CD4-positive, alpha-beta T cell (primary cell): ENCODE data around the gene WDR45. TPM values are rescaled to one million over a fixed set of nuclear protein-coding genes. Genes with fewer than 3 reads are reported as not detected.

Experiments used
- ATAC-seq: fragments of 200-7000 bp; cut with Tn5 transposase; one replicate; pipeline ENCODE4 v1.10.0; 2022; ENCODE audit warnings: mild to moderate bottlenecking; ENCODE audit not compliant: poor library complexity
- CTCF ChIA-PET: fragments of 350-600 bp; sonication (Branson Sonifier 250); formaldehyde crosslinking; loops from one replicate; lab custom pipeline; 2021; ENCODE audit warnings: antibody characterized with exemption, inconsistent platforms; lab: Charles Lee
- POLR2A ChIA-PET: fragments of 350-600 bp; sonication (Branson Sonifier 250); formaldehyde crosslinking; loops from one replicate; lab custom pipeline; 2021; ENCODE audit warnings: antibody characterized with exemption, inconsistent platforms; lab: Charles Lee
- DNase-seq, 14 experiments: peaks; one replicate each; pipeline ENCODE4 v3.0.0-alpha.2; 2013 to 2020; ENCODE audit warnings: mixed read lengths in 2 of 14
- H3K27ac ChIP-seq, 2 donors: one replicate each; pipeline versions ENCODE4 v1.5.1 to v1.7.0; 2013; ENCODE audit warnings: low read length in 2 of 2, low read depth in 1 of 2, mild to moderate bottlenecking in 1 of 2
- H3K27me3 ChIP-seq, 2 experiments: 1 replicate in 1 of 2; 2 replicates in 1 of 2; pipeline versions ENCODE4 v1.6.1 to v1.7.0; 2013; ENCODE audit warnings: low read length in 2 of 2, control low read depth in 1 of 2, mild to moderate bottlenecking in 1 of 2, moderate library complexity in 1 of 2; ENCODE audit not compliant: insufficient read depth in 2 of 2, control insufficient read depth in 1 of 2
- H3K36me3 ChIP-seq: one replicate; pipeline ENCODE4 v1.6.1; 2013; ENCODE audit warnings: low read length, control low read depth; ENCODE audit not compliant: insufficient read depth
- H3K4me1 ChIP-seq: one replicate; pipeline ENCODE4 v1.6.1; 2013; ENCODE audit warnings: low read length, control low read depth; ENCODE audit not compliant: insufficient read depth
- H3K4me3 ChIP-seq: one replicate; pipeline ENCODE4 v1.5.1; 2013; ENCODE audit warnings: mild to moderate bottlenecking, low read length, moderate library complexity
- H3K9me3 ChIP-seq, 2 experiments: 1 replicate in 1 of 2; 2 replicates in 1 of 2; pipeline versions ENCODE4 v1.6.1 to v1.7.0; 2013; ENCODE audit warnings: low read length in 2 of 2, mild to moderate bottlenecking in 2 of 2, control low read depth in 1 of 2, moderate library complexity in 1 of 2; ENCODE audit not compliant: control insufficient read depth in 1 of 2, insufficient read depth in 1 of 2
- H3K27ac Mint-ChIP-seq: one replicate; pipeline ENCODE4 v1.8.0; 2020; ENCODE audit warnings: mixed read lengths
- H3K27me3 Mint-ChIP-seq: one replicate; pipeline ENCODE4 v1.8.0; 2021; ENCODE audit warnings: mixed read lengths
- H3K36me3 Mint-ChIP-seq: one replicate; pipeline ENCODE4 v1.8.0; 2021; ENCODE audit warnings: low read depth, mixed read lengths
- H3K4me1 Mint-ChIP-seq: one replicate; pipeline ENCODE4 v1.8.0; 2021; ENCODE audit warnings: low read depth, mixed read lengths
- H3K4me3 Mint-ChIP-seq: one replicate; pipeline ENCODE4 v1.8.0; 2020; ENCODE audit warnings: mild to moderate bottlenecking, mixed read lengths
- H3K9me3 Mint-ChIP-seq: one replicate; pipeline ENCODE4 v1.8.0; 2020; ENCODE audit warnings: mixed read lengths
- CTCF ChIP-seq: fragments of 200-600 bp; IDR thresholded peaks from one replicate; pipeline ENCODE4 v1.8.0; 2022; ENCODE audit warnings: antibody characterized with exemption, mild to moderate bottlenecking
- intact Hi-C, 2 experiments: fragments of 100-400 bp; cut with DNase I in 1 of 2; cut with micrococcal nuclease in 1 of 2; formaldehyde crosslinking; loops; one replicate each; pipeline versions ENCODE4 v1.15.1 to v1.9.0; 2023 to 2025; cut with DNase I, micrococcal nuclease
- total RNA-seq, 174 experiments: library from RNA in 2 of 174; stranded (reverse) in 2 of 174; gene quantifications; one replicate each; pipeline ENCODE4 v1.2.3 and lab custom pipeline; 2021 to 2026

WDR45 gene
- total RNA-seq, 2 experiments from 2014 or later: 74.8 to 78.7 TPM

- peak overlapping the region; percentile 15 for H3K4me3 Mint-ChIP-seq
- ChIA-PET CTCF (no interaction called here), POLR2A (no interaction called here)
- DNase-seq (no peak), ATAC-seq (no peak)
- Histone ChIP-seq H3K27ac (no peak overlapping the region), H3K4me3 (no peak overlapping the region), H3K9me3 (no peaks in the 10 kb centered on the region), H3K36me3 (peaks cover 13% of the 10 kb centered on the region), H3K4me1 (peaks cover 20% of the 10 kb centered on the region), H3K27me3 (no peaks in the 10 kb centered on the region)
- H3K4me1 Mint-ChIP-seq: peaks cover 15% of the 10 kb centered on the region
- TF ChIP-seq CTCF: no peak
- H3K9me3 Mint-ChIP-seq: no peaks in the 10 kb centered on the region
- no peaks in the 10 kb centered on the region for H3K27me3 Mint-ChIP-seq
- intact Hi-C loops: no loop called here
- H3K27ac Mint-ChIP-seq: peak overlapping the region; percentile 17
- H3K36me3 Mint-ChIP-seq: peaks cover 14% of the 10 kb centered on the region
Measured at GRCh38 chrX:49071877-49072711, 7.6 kb downstream of the WDR45 start.

DNA sequence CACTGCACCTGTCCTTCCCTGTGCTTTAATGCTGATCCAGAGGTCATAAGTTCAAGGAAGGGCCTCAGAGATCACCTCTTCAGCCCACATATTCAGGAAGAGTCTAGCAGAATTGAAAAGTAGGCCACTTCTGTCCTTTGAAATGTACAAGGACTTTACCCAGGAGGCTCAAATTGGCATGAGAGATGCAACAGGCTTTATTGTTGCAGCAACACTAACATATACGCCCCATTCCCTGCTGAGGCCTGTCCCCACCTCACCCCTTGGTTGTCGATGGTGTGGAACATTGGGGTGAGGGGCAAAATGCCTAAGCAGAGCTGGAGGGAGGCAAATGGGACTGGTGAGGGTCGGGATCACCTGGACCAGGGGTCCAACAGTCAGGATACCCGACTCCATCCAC is 8.7 kb downstream of the WDR45 start:
- H3K9me3 ChIP-seq: no peaks in the 10 kb centered on the region
- Mint-ChIP-seq H3K27me3 (no peaks in the 10 kb centered on the region), H3K36me3 (peaks cover 16% of the 10 kb centered on the region), H3K4me1 (peaks cover 15% of the 10 kb centered on the region), H3K4me3 (peak overlapping the region; percentile 11), H3K9me3 (no peaks in the 10 kb centered on the region), H3K27ac (no peak overlapping the region)
- ATAC-seq: no peak
- no peak for TF ChIP-seq CTCF
- intact Hi-C loops: no loop called here
- H3K4me3 ChIP-seq: no peak overlapping the region
- peaks cover 6% of the 10 kb centered on the region for H3K36me3 ChIP-seq
- no peaks in the 10 kb centered on the region for H3K27me3 ChIP-seq
- peaks cover 20% of the 10 kb centered on the region for H3K4me1 ChIP-seq
- ChIA-PET CTCF (interaction anchor here (0.6 kb wide), 1 partner anchor 13 kb away, joined by 3 read pairs; no protein-coding TSS in a partner anchor), POLR2A (no interaction called here)
- DNase-seq: no peak
- H3K27ac ChIP-seq: no peak overlapping the region

DNA sequence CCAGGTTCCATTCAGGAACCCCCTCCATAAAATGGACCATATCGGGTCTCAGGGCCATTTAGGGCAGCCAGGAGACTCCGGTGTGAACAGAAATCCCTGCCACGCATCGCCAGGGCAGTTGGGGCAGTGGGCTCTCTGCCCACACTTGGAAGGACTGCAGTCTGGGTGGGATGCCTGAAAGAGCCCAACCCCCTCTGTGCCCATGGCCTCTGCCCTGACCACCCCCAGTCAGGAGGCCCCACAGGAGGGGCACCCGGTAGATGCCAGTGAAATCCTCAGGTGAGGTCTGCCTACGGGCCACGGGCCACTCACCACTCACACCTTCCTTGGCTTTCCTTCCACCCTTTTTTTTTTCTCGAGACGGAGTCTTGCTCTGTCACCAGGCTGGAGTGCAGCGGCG is 10.6 kb downstream of the WDR45 start:
- ChIA-PET CTCF (no interaction called here), POLR2A (no interaction called here)
- no peak overlapping the region for H3K4me3 ChIP-seq
- ATAC-seq (no peak), DNase-seq (no peak)
- H3K27me3 Mint-ChIP-seq: no peaks in the 10 kb centered on the region
- no peaks in the 10 kb centered on the region for H3K36me3 ChIP-seq
- H3K4me1 Mint-ChIP-seq: peaks cover 13% of the 10 kb centered on the region
- H3K4me1 ChIP-seq: peaks cover 14% of the 10 kb centered on the region
- H3K9me3 ChIP-seq: no peaks in the 10 kb centered on the region
- no peak for TF ChIP-seq CTCF
- intact Hi-C loops: no loop called here
- H3K27ac Mint-ChIP-seq: no peak overlapping the region
- H3K27ac ChIP-seq: no peak overlapping the region
- no peaks in the 10 kb centered on the region for H3K27me3 ChIP-seq
- H3K9me3 Mint-ChIP-seq: no peaks in the 10 kb centered on the region
- H3K36me3 Mint-ChIP-seq: peaks cover 18% of the 10 kb centered on the region
- no peak overlapping the region for H3K4me3 Mint-ChIP-seq
